Lower lobe of right lung (tissue), 2 donors: Measurements from ENCODE around the gene SIX1. TPM values are rescaled to one million over a fixed set of nuclear protein-coding genes. Genes with fewer than 3 reads are reported as not detected.
A peak's percentile ranks its signal among the peaks of the same experiment; 100 is the strongest.

ENCODE experiments used
- ATAC-seq, 2 donors: fragments of 200-7000 bp; cut with Tn5 transposase; one replicate each; pipeline ENCODE4 v1.9.1; 2020 to 2022; ENCODE audit warnings: mild to moderate bottlenecking in 2 of 2, moderate library complexity in 2 of 2
- DNase-seq: peaks from one replicate; pipeline ENCODE4 v3.0.0-alpha.2; 2020
- H3K27ac ChIP-seq: fragments of 200-600 bp; one replicate; pipeline ENCODE4 v1.8.0; 2022
- H3K27me3 ChIP-seq: fragments of 200-600 bp; one replicate; pipeline ENCODE4 v1.8.0; 2022; ENCODE audit warnings: low read depth
- H3K36me3 ChIP-seq: fragments of 200-600 bp; one replicate; pipeline ENCODE4 v1.8.0; 2022; ENCODE audit warnings: mild to moderate bottlenecking
- H3K4me1 ChIP-seq: fragments of 200-600 bp; one replicate; pipeline ENCODE4 v1.8.0; 2022
- H3K4me3 ChIP-seq: fragments of 200-600 bp; one replicate; pipeline ENCODE4 v1.8.0; 2022; ENCODE audit warnings: mild to moderate bottlenecking
- H3K9me3 ChIP-seq: fragments of 200-600 bp; one replicate; pipeline ENCODE4 v1.8.0; 2022
- intact Hi-C: fragments of 100-400 bp; cut with DNase I; formaldehyde crosslinking; loops from one replicate; pipeline ENCODE4 v1.11.0; 2022
- total RNA-seq: library from RNA; stranded (reverse); fragmentation: NEBNext Ultra II Directional; extraction: Animal tissue kit (Norgen Biotek cat#: 25700); gene quantifications from one replicate; pipeline ENCODE4 v1.2.1, GENCODE V29; 2021
- TF ChIP-seq, protein P1 (sequence below): fragments of 200-600 bp; IDR thresholded peaks from one replicate; pipeline ENCODE4 v1.8.0; 2022; ENCODE audit warnings: antibody characterized with exemption, mild to moderate bottlenecking
- donor health status: DM: no; HTN: yes; CAD: no; lungs with severe emphysema.

Gene SIX1
- total RNA-seq, 1 donor from 2014 or later: 2.3 TPM

DNA sequence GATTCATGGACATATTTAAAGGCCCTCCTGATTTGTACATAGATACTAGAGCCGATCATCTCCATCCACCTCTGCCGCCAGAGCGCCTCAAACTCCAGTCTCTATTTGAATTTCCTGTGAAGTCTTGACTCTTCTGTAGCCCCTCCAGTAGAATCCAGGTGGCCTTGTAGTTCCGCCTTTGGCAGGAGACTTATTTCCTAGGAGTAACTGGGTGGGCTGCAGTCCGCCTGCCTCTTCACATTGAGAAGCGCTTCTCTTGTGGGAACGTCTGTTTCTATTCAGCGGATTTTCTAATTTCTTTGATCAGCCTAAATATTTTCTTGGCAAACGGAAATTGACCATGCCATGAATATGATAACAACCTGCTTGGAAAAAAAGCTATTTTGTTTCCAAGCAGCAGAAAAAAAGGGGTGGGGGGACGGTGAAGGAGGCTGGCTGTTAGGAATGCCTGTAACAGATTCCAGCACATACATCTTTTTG, 9.0 kb upstream of the SIX1 start:
- TF ChIP-seq, protein P1, sequence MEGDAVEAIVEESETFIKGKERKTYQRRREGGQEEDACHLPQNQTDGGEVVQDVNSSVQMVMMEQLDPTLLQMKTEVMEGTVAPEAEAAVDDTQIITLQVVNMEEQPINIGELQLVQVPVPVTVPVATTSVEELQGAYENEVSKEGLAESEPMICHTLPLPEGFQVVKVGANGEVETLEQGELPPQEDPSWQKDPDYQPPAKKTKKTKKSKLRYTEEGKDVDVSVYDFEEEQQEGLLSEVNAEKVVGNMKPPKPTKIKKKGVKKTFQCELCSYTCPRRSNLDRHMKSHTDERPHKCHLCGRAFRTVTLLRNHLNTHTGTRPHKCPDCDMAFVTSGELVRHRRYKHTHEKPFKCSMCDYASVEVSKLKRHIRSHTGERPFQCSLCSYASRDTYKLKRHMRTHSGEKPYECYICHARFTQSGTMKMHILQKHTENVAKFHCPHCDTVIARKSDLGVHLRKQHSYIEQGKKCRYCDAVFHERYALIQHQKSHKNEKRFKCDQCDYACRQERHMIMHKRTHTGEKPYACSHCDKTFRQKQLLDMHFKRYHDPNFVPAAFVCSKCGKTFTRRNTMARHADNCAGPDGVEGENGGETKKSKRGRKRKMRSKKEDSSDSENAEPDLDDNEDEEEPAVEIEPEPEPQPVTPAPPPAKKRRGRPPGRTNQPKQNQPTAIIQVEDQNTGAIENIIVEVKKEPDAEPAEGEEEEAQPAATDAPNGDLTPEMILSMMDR: no peak
- H3K27ac ChIP-seq: no peak overlapping the region
- intact Hi-C loops: no loop called here
- no peak overlapping the region for H3K4me3 ChIP-seq
- peaks cover 27% of the 10 kb centered on the region for H3K4me1 ChIP-seq
- H3K27me3 ChIP-seq: peaks cover 88% of the 10 kb centered on the region
- no peaks in the 10 kb centered on the region for H3K9me3 ChIP-seq
- no peaks in the 10 kb centered on the region for H3K36me3 ChIP-seq
- ATAC-seq: no peak
- no peak for DNase-seq

DNA sequence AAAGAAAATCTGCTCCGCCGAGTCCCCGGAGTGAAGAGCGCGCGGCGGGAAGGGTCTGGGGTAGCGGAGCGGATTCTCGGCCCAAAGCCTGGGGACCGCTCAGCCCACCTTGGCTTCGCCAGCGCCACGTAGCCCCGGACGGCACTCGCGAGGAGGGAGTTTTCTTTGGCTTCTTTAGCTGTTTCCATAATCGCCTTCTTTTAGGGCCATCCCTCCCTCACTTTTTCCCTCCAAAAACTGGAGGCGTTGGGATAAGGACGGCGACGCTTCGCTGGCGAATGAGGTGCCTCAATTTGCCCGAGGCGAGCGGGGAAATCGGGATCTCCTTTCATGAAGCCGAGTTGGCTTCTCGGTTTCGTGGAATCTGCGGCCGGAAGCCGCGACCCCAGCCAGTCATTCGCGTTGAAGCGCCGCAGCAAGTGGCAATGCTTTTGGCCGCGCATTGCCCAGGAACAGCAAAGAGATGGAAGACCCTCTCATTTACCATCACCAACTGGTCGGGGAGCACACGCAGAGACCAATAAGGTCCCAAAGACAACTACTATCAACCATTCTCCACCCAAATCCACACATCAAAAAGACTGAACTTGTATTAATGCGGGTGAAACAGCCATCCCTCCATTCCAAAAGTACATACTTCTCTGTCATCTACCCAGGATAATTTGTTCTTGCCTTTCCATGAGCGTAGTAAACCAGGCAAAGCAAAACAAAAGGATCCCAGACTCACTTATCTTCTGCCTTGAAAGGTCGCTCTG, 8.4 kb upstream of the SIX1 start:
- Histone ChIP-seq H3K27ac (peak overlapping the region; percentile 19), H3K9me3 (no peaks in the 10 kb centered on the region), H3K4me1 (peaks cover 33% of the 10 kb centered on the region), H3K4me3 (peak overlapping the region; percentile 66), H3K36me3 (no peaks in the 10 kb centered on the region), H3K27me3 (peaks cover 89% of the 10 kb centered on the region)
- intact Hi-C loops: no loop called here
- TF ChIP-seq, protein P1: peak; percentile 2
- no peak for DNase-seq
- ATAC-seq: peak; percentile 3 to 22

DNA sequence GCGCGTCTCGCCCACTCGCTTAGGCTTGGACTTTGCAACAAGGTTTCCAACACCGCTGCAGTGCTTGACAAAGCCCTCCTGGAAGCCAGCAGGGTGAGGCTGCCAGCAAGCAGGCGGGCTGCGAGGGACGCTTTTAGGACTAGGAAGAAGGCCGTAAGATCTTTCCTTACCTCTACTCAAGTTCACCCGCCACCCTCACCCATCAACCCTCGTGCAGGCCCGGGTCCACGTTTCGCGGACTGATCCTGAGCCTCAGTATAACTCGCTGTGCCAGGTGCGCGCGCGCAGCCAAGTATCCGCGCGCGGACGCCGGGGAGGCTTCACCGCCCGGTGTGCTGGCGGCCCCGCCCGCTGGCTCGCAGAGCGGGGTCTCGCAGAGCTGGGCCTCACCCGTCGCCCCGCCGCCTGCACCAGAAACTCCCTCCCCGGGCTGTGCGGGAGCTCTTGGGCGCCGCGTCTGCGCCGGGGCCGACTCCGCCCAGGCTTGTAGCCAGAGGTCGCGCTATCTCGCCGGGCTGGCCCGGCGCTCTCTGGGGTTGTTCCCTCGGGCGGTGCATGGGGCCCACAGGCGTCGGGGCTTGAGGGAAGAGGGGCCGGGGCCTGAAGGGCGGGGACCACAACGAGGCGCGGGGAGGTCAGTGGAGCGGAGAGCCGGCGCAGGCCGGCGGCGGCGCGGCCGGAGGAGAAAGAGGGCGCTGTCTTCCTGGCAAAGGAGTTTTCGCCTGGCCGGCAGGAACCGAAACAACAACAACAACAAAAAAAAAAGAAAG, 7.6 kb upstream of the SIX1 start:
- DNase-seq (peak; percentile 69), ATAC-seq (peak; percentile 83 to 87)
- Histone ChIP-seq H3K9me3 (no peaks in the 10 kb centered on the region), H3K4me3 (peak overlapping the region; percentile 66), H3K4me1 (peaks cover 41% of the 10 kb centered on the region), H3K27ac (peak overlapping the region; percentile 19), H3K36me3 (no peaks in the 10 kb centered on the region), H3K27me3 (peaks cover 89% of the 10 kb centered on the region)
- TF ChIP-seq, protein P1: peak; percentile 45
- intact Hi-C loops: no loop called here

DNA sequence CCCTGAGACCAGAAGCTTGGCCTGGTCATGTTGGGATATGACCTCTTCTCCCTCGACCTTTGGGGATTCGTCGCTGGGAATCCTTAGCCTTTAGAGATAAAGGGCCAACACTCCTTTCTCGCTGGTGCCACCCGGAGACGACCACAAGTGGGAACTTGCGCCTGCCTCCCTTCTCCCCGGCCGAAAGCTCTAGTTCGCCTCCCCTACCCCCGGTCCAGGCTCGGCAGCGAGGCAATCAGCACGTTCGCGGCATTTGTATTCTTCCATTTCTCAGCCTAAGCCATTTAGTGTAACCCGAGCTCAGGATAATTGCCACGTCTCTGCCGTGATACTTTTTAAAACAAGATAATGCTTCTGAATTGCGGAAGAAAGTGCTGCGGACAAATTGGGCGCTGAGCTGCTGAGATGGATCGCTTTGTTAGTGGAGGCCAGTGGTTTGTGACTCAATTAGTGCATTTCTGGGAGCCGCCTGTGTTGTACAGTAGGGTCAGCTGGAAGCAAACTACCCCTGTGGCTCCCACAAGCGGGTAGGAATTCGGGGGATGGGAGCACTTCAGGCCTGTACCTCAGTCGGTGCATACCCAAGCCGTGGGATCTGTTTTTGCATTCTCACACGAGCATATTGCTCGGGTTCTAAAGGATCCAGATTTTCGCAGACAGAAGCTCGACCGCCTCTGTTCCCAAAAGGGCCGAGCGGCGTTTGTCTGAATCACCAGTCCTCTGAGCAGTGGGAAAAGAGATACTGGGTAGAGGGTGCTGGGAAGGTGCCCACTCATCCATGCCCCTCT, 6.8 kb upstream of the SIX1 start:
- Histone ChIP-seq H3K9me3 (no peaks in the 10 kb centered on the region), H3K36me3 (no peaks in the 10 kb centered on the region), H3K4me1 (peaks cover 46% of the 10 kb centered on the region), H3K4me3 (peak overlapping the region; percentile 66), H3K27me3 (peaks cover 92% of the 10 kb centered on the region), H3K27ac (no peak overlapping the region)
- ATAC-seq: no peak
- no peak for DNase-seq
- intact Hi-C loops: no loop called here
- TF ChIP-seq, protein P1: no peak
